ENCODE measurements around the gene ALDH4A1. TPM values are rescaled to one million over a fixed set of nuclear protein-coding genes. Genes with fewer than 3 reads are reported as not detected.
A peak's percentile ranks its signal among the peaks of the same experiment; 100 is the strongest.

The ALDH4A1 gene
- total RNA-seq, 1 experiment from 2014 or later: 31.0 TPM

- no peak for TF ChIP-seq ESRRA (CRISPR knock-in tag; IDR thresholded peaks at IDR 0.05; ENCODE audit: borderline replicate concordance)
These were observed 18.6 kb upstream of the ALDH4A1 start (continued) for GRCh38 chr1:18920931-18921330.

- H3K4me1 Mint-ChIP-seq: peaks cover 13% of the 10 kb centered on the region
- no peaks in the 10 kb centered on the region for H3K9me3 Mint-ChIP-seq
- H3K27me3 Mint-ChIP-seq (ENCODE audit: low read depth): no peaks in the 10 kb centered on the region
- ChIA-PET CTCF (no interaction called here), POLR2A (no interaction called here)
- no peak overlapping the region for H3K4me3 Mint-ChIP-seq
- no peak for DNase-seq (ENCODE audit: low spot score)
- no peak overlapping the region for H3K27ac Mint-ChIP-seq
- no peaks in the 10 kb centered on the region for H3K36me3 Mint-ChIP-seq
- no peak for TF ChIP-seq PRDM15 (CRISPR knock-in tag; IDR thresholded peaks at IDR 0.05)
- TF ChIP-seq ZNF281 (CRISPR knock-in tag; IDR thresholded peaks at IDR 0.05): no peak
- no peak for TF ChIP-seq IRF1 (CRISPR knock-in tag; IDR thresholded peaks at IDR 0.05)
- no peak for TF ChIP-seq MAX (CRISPR knock-in tag; IDR thresholded peaks at IDR 0.05)
- no peak for TF ChIP-seq NR3C1 (CRISPR knock-in tag; conservative IDR thresholded peaks at IDR 0.05; ENCODE audit: low read depth)
- ATAC-seq: no peak
These were observed 17.6 kb upstream of the ALDH4A1 start for GRCh38 chr1:18919956-18920355.

- Mint-ChIP-seq H3K36me3 (no peaks in the 10 kb centered on the region), H3K27me3 (ENCODE audit: low read depth) (no peaks in the 10 kb centered on the region), H3K27ac (0 out of 2 replicates have a peak overlapping the region, but pooled peaks have one; percentile 36), H3K4me3 (no peak overlapping the region), H3K9me3 (no peaks in the 10 kb centered on the region), H3K4me1 (peaks cover 13% of the 10 kb centered on the region)
- ChIA-PET POLR2A (no interaction called here), CTCF (no interaction called here)
- TF ChIP-seq SMAD3 (CRISPR knock-in tag; IDR thresholded peaks at IDR 0.05; ENCODE audit: borderline replicate concordance) (no peak), ZNF416 (CRISPR knock-in tag; IDR thresholded peaks at IDR 0.05) (no peak), CREB1 (CRISPR knock-in tag; IDR thresholded peaks at IDR 0.05) (no peak), NFE2L1 (CRISPR knock-in tag; IDR thresholded peaks at IDR 0.05) (no peak), ATF6 (CRISPR knock-in tag; IDR thresholded peaks at IDR 0.05) (no peak), PRRX2 (CRISPR knock-in tag; IDR thresholded peaks at IDR 0.05) (no peak), FOXP1 (CRISPR knock-in tag; IDR thresholded peaks at IDR 0.05; ENCODE audit: borderline replicate concordance) (no peak), ZBTB21 (CRISPR knock-in tag; IDR thresholded peaks at IDR 0.05; ENCODE audit: borderline replicate concordance) (no peak)
- DNase-seq (ENCODE audit: low spot score) (no peak), ATAC-seq (no peak)
These were observed 17.0 kb upstream of the ALDH4A1 start for GRCh38 chr1:18919197-18919905.
